K562 (cell line): ENCODE data around the gene NR1D2. TPM values are rescaled to one million over a fixed set of nuclear protein-coding genes. Genes with fewer than 3 reads are reported as not detected.

Experiments
- ATAC-seq: fragments of 200-7000 bp; cut with Tn5 transposase; 3 replicates; pipeline ENCODE4 v1.9.1; 2020; ENCODE audit warnings: moderate library complexity
- BruUV-seq: library from RNA; stranded (reverse); fragments of 400-500 nt; replicated peaks from 2 replicates; lab custom pipeline; 2021; lab: Mats Ljungman, UMichigan
- CTCF ChIA-PET: fragments of 300-600 bp; formaldehyde crosslinking; extraction: SDS; loops from one replicate; lab custom pipeline; 2021; ENCODE audit warnings: low intra/inter-chr PET ratio; lab: Yijun Ruan, JAX
- POLR2A ChIA-PET: fragments of 300-600, 350-650 bp; sonication (Branson Sonifier 250); formaldehyde crosslinking; extraction: SDS; loops from one replicate; lab custom pipeline; 2021; ENCODE audit warnings: antibody characterized with exemption, inconsistent platforms; lab: Yijun Ruan, JAX
- DNase-seq, 4 experiments: peaks; one replicate each; pipeline versions ENCODE4 v3.0.0 to v3.0.0-alpha.2; 2011 to 2018; ENCODE audit warnings: low spot score in 3 of 4, mixed read lengths in 3 of 4; ENCODE audit errors: extremely low read depth in 1 of 4
- FAIRE-seq: peaks from 2 replicates; lab custom pipeline; 2011; peaks lifted over from hg19 to GRCh38; lab: Jason Lieb, UNC
- H2AFZ ChIP-seq: 2 replicates; pipeline ENCODE4 v1.6.0; 2011; ENCODE audit warnings: low read depth, low read length, control low read depth, inconsistent platforms
- H3K27ac ChIP-seq: fragments of 200-600 bp; 3 replicates; pipeline ENCODE4 v1.8.0; 2011; ENCODE audit warnings: low read depth, mild to moderate bottlenecking, control low read depth, inconsistent platforms, low read length, moderate library complexity, mixed read lengths; ENCODE audit errors: extremely low read depth
- H3K27me3 ChIP-seq, 2 experiments: fragments of 300-600 bp in 1 of 2; 2 replicates in 1 of 2; 3 replicates in 1 of 2; pipeline versions ENCODE4 v1.6.0 to v1.8.0; 2011; ENCODE audit warnings: inconsistent platforms in 2 of 2, low read length in 2 of 2, mild to moderate bottlenecking in 1 of 2, mixed read lengths in 1 of 2, moderate library complexity in 1 of 2; ENCODE audit not compliant: control insufficient read depth in 2 of 2, insufficient read depth in 2 of 2
- H3K36me3 ChIP-seq: fragments of 300-600 bp; 3 replicates; pipeline ENCODE4 v1.8.0; 2011; ENCODE audit warnings: mild to moderate bottlenecking, low read length, inconsistent platforms; ENCODE audit not compliant: control insufficient read depth, insufficient read depth
- H3K4me1 ChIP-seq, 2 experiments: fragments of 200-600 bp in 1 of 2; replicated peaks in 1 of 2; 2 replicates in 1 of 2; 3 replicates in 1 of 2; pipeline versions ENCODE4 v1.5.1 to v1.8.0; 2011; ENCODE audit warnings: inconsistent platforms in 2 of 2, low read length in 2 of 2, mild to moderate bottlenecking in 1 of 2, mixed read lengths in 1 of 2, moderate library complexity in 1 of 2; ENCODE audit not compliant: control insufficient read depth in 2 of 2, insufficient read depth in 2 of 2
- H3K4me2 ChIP-seq: 2 replicates; pipeline ENCODE4 v1.6.1; 2011; ENCODE audit warnings: low read length, control low read depth, inconsistent platforms, mixed read lengths; ENCODE audit not compliant: insufficient read depth
- H3K4me3 ChIP-seq: fragments of 200-600 bp; sonication (generic), shearing (Covaris generic); 2 replicates; pipeline ENCODE4 v1.5.1; 2016; ENCODE audit warnings: control low read depth, inconsistent platforms
- H3K79me2 ChIP-seq: fragments of 200-600 bp; 3 replicates; pipeline ENCODE4 v1.8.0; 2011; ENCODE audit warnings: low read length, inconsistent platforms; ENCODE audit not compliant: control insufficient read depth, insufficient read depth
- H3K9ac ChIP-seq, 2 experiments: 2 replicates each; pipeline versions ENCODE4 v1.6.0 to v1.6.1; 2011; ENCODE audit warnings: low read depth in 2 of 2, low read length in 2 of 2, control low read depth in 1 of 2, inconsistent platforms in 1 of 2, mild to moderate bottlenecking in 1 of 2, mixed read lengths in 1 of 2; ENCODE audit not compliant: insufficient read depth in 1 of 2
- H3K9me1 ChIP-seq: one replicate; pipeline ENCODE4 v1.6.0; 2011; ENCODE audit warnings: inconsistent platforms, mild to moderate bottlenecking, low read length, moderate library complexity; ENCODE audit not compliant: control insufficient read depth, insufficient read depth
- H3K9me3 ChIP-seq: replicated peaks from 2 replicates; pipeline ENCODE4 v1.5.1; 2011; ENCODE audit warnings: low read depth, low read length, inconsistent platforms; ENCODE audit not compliant: control insufficient read depth, insufficient read depth
- H4K20me1 ChIP-seq: replicated peaks from 2 replicates; pipeline ENCODE4 v1.6.1; 2011; ENCODE audit warnings: low read length, inconsistent platforms, mixed read lengths; ENCODE audit not compliant: control insufficient read depth, insufficient read depth
- ARID3B ChIP-seq: fragments of 250-450 bp; sonication (Bioruptor Pico); IDR thresholded peaks from 2 replicates; pipeline ENCODE4 v1.4.0; 2020; ENCODE audit warnings: borderline replicate concordance
- CBFA2T2 ChIP-seq: fragments of 450-650 bp; conservative IDR thresholded peaks from 2 replicates; pipeline ENCODE4 v1.6.1; 2017; ENCODE audit warnings: mild to moderate bottlenecking
- CTBP1 ChIP-seq: fragments of 450-650 bp; IDR thresholded peaks from 2 replicates; pipeline ENCODE4 v1.6.1; 2016; ENCODE audit warnings: borderline replicate concordance
- HEY1 ChIP-seq: fragments of 250-450 bp; sonication (Bioruptor Pico); IDR thresholded peaks from 2 replicates; pipeline ENCODE4 v1.5.0; 2020; ENCODE audit warnings: mild to moderate bottlenecking, moderate library complexity, borderline replicate concordance
- HNRNPUL1 ChIP-seq: fragments of 200-400 bp; formaldehyde crosslinking; IDR thresholded peaks from 2 replicates; pipeline ENCODE4 v1.6.1; 2017; ENCODE audit warnings: low read length
- IRF9 ChIP-seq: fragments of 450-650 bp; IDR thresholded peaks from 2 replicates; pipeline ENCODE4 v1.6.1; 2016; ENCODE audit warnings: missing biosample characterization, missing genetic modification characterization
- SPI1 ChIP-seq: IDR thresholded peaks from 2 replicates; pipeline ENCODE4 v1.6.1; 2011; ENCODE audit warnings: low read depth, low read length, control low read depth, borderline replicate concordance
- SRSF7 ChIP-seq: fragments of 200-400 bp; formaldehyde crosslinking; optimal IDR thresholded peaks from 2 replicates; pipeline ENCODE3; 2017; ENCODE audit warnings: mild to moderate bottlenecking, low read depth, low read length
- SUPT5H ChIP-seq: fragments of 450-650 bp; IDR thresholded peaks from 2 replicates; pipeline ENCODE4 v1.6.1; 2016
- ZNF696 ChIP-seq: fragments of 250-450 bp; sonication (Bioruptor Pico); conservative IDR thresholded peaks from 2 replicates; pipeline ENCODE4 v1.4.0; 2020; ENCODE audit warnings: mild to moderate bottlenecking, moderate library complexity
- ZNF699 ChIP-seq: fragments of 250-450 bp; sonication (Bioruptor Pico); IDR thresholded peaks from 2 replicates; pipeline ENCODE4 v1.8.0; 2021; ENCODE audit warnings: mild to moderate bottlenecking, moderate library complexity; ENCODE audit not compliant: insufficient replicate concordance
- WGBS: fragments of 100-300 bp; shearing (Covaris generic); methylation state at CpG from one replicate; pipeline ENCODE4 v1.1.6; 2016; ENCODE audit warnings: low coverage, mixed read lengths; ENCODE audit not compliant: insufficient coverage; ENCODE audit errors: missing lambda C conversion rate; 5-methylcytosine and 5-hydroxymethylcytosine counted together
- in situ Hi-C: fragments of 300-500 bp; cut with MboI; formaldehyde crosslinking; loops from 4 replicates; pipeline ENCODE4 v1.15.0; 2018; ENCODE audit warnings: inconsistent platforms, mixed read lengths
- intact Hi-C: fragments of 100-400 bp; cut with micrococcal nuclease; formaldehyde crosslinking; loops from 2 replicates; pipeline ENCODE4 v1.14.2; 2022
- polyA plus RNA-seq, 8 experiments: library from polyadenylated mRNA; depleted of rRNA in 4 of 8; stranded (reverse) in 5 of 8; unstranded in 3 of 8; fragments of >200 nt; fragmentation: Nextera tagmentation in 2 of 8; fragmentation: Illumina TruSeq in 1 of 8; extraction: Ambion mirVana in 2 of 8; extraction: Trizol in 1 of 8; gene quantifications; 2 replicates each; pipeline versions ENCODE4 v1.2.1 to v1.2.3, GENCODE V29; 2011 to 2014; ENCODE audit warnings: inconsistent platforms in 1 of 8, missing spikeins in 1 of 8
- total RNA-seq, 7 experiments: library from RNA; depleted of rRNA in 6 of 7; stranded (reverse); fragments of >200 nt in 6 of 7; fragmentation: Illumina TruSeq in 2 of 7; extraction: Trizol in 2 of 7; gene quantifications; 2 replicates each; pipeline versions ENCODE4 v1.2.1 to v1.2.3, GENCODE V29; 2011 to 2021; ENCODE audit warnings: low replicate concordance in 1 of 7

NR1D2 gene
- total and polyA plus RNA-seq, 9 of the 15 experiments (the other 6 are each of a cell fraction or from before 2014, with no cell fraction given) = 1.2 to 5.5 (median 2.9) TPM

GRCh38 chr3:24019585-24019984, 74.5 kb downstream of the NR1D2 start:
- TF ChIP-seq SUPT5H (no peak), SPI1 (0 out of 2 replicates have a peak, but pooled peaks have one; percentile 5)
- in situ Hi-C loops = no loop called here
- BruUV-seq = no TSS peak

GRCh38 chr3:24020036-24020691, 75.1 kb downstream of the NR1D2 start:
- ChIA-PET CTCF (no interaction called here), POLR2A (interaction anchor here (0.8 kb wide), 1 partner anchor 126 kb away, joined by 4 read pairs; no protein-coding TSS in a partner anchor)
- Histone ChIP-seq H3K27me3 (peaks cover 4 to 34% of the 10 kb centered on the region in 2 experiments; a peak in 3 of 5 replicates), H3K9me3 (no peaks in the 10 kb centered on the region), H3K4me2 (no peak overlapping the region), H3K4me1 (peaks cover 0 to 12% of the 10 kb centered on the region in 2 experiments; a peak in 2 of 5 replicates), H4K20me1 (no peaks in the 10 kb centered on the region; the same call in 1 of the 2 replicates), H3K9me1 (no peaks in the 10 kb centered on the region), H3K79me2 (no peaks in the 10 kb centered on the region), H3K27ac (no peak overlapping the region), H2AFZ (0 out of 2 replicates have a peak overlapping the region, but pooled peaks have one; percentile 11), H3K4me3 (no peak overlapping the region), H3K9ac (peak overlapping the region in 1 of 2 experiments; percentile 73; a peak in 2 of 4 replicates), H3K36me3 (no peaks in the 10 kb centered on the region)
- TF ChIP-seq HNRNPUL1 (no peak), ZNF696 (no peak), SRSF7 (no peak), CTBP1 (no peak), CBFA2T2 (no peak), HEY1 (CRISPR knock-in tag) (no peak), ARID3B (CRISPR knock-in tag) (no peak), ZNF699 (CRISPR knock-in tag) (no peak), IRF9 (no peak)
- intact Hi-C loops (no loop called here), in situ Hi-C loops (no loop called here)
- WGBS = 6% methylated on average over 18 of the region's 20 CpGs
- DNase-seq (no peak), ATAC-seq (peak; percentile 24), FAIRE-seq (no peak)
- no TSS peak for BruUV-seq

More at GRCh38 chr3:24019585-24019984, 74.5 kb downstream of the NR1D2 start:
- Histone ChIP-seq H3K4me2 (no peak overlapping the region), H3K4me1 (peaks cover 0 to 12% of the 10 kb centered on the region in 2 experiments; a peak in 2 of 5 replicates), H3K9ac (peak overlapping the region in 1 of 2 experiments; percentile 73; a peak in 2 of 4 replicates), H4K20me1 (no peaks in the 10 kb centered on the region; the same call in 1 of the 2 replicates), H3K9me1 (no peaks in the 10 kb centered on the region), H2AFZ (peak overlapping the region; percentile 28; the same call in 1 of the 2 replicates), H3K36me3 (no peaks in the 10 kb centered on the region), H3K27ac (no peak overlapping the region), H3K79me2 (no peaks in the 10 kb centered on the region), H3K27me3 (peaks cover 4 to 37% of the 10 kb centered on the region in 2 experiments; a peak in 3 of 5 replicates), H3K9me3 (no peaks in the 10 kb centered on the region), H3K4me3 (no peak overlapping the region)
- peak; percentile 62 for FAIRE-seq
- intact Hi-C loops = no loop called here
- WGBS = 0% methylated on average over 4 of the region's 4 CpGs
- DNase-seq = peak in 2 of 4 experiments; percentile 12 to 22
- peak; percentile 73 for ATAC-seq
- POLR2A ChIA-PET = interaction anchor here (0.7 kb wide), 1 partner anchor 42 kb away, joined by 4 read pairs; no protein-coding TSS in a partner anchor
- CTCF ChIA-PET = no interaction called here
